Erythroblast (primary cell): Measurements from ENCODE around the gene KLK12.

Source experiments
- DNase-seq, 2 experiments: peaks; one replicate each; lab custom pipeline; 2025; lab: John Stamatoyannopoulos, UW
- GATA1 ChIP-seq: IDR thresholded peaks from 2 replicates; pipeline ENCODE4 v1.6.1; 2011; ENCODE audit warnings: low read depth, mild to moderate bottlenecking, control low read depth, low read length, moderate library complexity
- POLR2A ChIP-seq: IDR thresholded peaks from 2 replicates; pipeline ENCODE4 v1.6.1; 2011; ENCODE audit warnings: mild to moderate bottlenecking, low read length

KLK12 gene

DNA sequence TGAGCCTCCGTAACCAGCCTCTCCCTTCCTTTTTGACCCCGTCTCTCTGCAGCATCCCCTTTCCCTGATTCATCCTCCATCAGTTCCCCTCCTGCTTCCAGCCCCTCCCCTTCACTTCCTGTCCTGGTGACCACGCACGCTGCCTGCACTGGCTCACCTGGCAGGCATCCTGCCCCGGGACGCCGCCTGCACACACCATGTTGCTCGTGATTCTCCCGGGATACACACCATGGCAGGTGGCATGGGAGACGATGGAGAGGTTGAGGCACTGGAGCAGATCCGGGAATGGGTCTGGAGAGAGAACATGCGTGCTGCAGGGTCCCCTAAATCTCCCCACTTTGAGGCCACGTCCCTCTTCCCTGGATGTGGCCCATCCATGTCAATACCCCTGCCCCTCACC lies 4.2 kb downstream of the KLK12 start:
- TF ChIP-seq POLR2A (no peak), GATA1 (no peak)
- DNase-seq, result no peak

DNA sequence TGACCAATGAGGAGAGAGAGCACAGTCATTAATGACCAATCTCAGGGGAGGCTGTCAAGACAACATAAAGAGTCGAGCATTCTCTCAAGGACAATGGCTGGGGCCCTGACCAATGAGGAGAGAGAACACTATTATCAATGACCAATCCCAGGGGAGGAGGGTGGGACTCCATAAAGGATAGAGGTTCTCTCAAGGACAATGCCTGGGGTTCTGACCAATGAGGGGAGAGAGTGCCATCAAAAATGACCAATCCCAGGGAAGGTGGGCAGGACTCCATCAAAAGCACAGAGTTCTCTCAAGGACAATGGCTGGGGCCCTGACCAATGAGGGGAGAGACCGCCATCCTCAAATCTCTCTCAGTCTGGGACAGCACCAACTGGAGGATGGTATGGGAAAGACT lies 5.1 kb downstream of the KLK12 start:
- no peak for DNase-seq

DNA sequence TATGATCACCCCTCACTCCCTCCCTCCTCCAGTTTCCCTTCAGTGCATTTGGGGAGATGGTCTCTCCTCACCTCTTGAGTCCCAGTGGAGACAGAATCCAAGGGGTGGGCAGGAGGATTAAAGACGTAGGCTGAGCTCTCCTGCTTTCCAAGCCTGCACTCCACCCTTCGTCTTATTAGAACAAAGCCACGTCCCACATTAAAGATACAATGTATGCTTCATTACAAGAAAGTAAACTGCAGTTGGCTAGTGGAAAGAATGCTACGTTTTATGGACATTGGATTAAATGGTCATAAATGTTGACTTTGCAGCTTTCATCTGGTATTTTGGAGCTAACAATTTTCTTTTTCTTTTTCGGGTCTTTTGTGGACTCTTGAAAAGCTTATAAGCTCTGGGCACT lies 6.9 kb downstream of the KLK12 start:
- TF ChIP-seq POLR2A (no peak), GATA1 (no peak)
- no peak for DNase-seq

More for the DNA sequence above, 5.1 kb downstream of the KLK12 start:
- TF ChIP-seq POLR2A (no peak), GATA1 (no peak)

DNA sequence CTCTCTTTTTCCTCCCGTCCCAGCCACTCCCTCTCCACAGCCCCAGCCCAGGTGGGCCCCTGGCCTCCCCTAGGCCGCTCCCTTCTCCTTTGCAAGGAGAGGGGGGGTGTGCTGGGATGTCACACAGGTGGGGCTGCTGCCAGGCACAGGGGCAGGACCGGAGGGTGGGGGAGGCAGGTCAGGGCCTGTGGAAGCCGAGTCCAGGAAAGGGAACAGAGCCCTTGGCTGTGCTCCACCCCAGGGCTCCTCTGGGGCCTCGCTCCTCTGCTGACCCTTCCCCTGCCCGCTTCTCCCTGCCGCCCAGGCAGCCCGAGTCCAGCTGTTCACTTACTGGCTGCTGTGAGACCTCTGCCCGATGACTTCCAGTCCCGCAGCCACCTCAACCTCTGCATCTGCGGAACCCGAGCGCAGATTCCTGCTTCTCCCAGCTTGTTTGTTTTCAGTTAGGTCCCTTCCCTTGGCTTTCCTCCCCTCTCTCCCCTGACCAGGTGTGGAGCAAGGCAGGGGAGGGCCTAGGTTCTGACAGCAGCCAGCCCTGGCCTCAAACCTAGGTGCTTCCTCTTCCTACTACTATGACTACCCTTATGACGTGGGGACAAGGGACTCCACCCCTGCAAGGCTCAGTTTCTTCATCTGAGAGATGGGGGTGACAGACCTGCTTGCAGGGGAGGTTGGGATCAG lies 7.5 kb downstream of the KLK12 start:
- DNase-seq, result no peak
- TF ChIP-seq GATA1 (no peak), POLR2A (no peak)

DNA sequence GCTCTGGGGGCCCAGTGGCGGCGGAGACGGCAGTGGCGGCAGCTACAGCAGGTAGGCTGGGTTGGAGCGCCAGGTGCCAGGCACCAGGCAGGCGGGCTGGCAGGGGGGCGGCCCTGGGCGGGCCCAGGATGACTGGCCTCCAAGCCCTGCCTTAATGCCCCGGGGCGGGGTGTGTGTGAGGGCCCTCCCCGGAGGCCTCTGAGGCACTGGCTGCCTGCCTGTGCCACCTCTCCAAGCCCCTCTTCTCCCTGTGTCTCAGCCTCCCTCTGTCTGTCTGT lies 8.3 kb downstream of the KLK12 start, which contains the start of gene KLK11:
Gene KLK11, minus strand, starts transcription at position 63 of the 278 bp plus-strand sequence. CDS start 985 bp downstream, outside the sequence.
- DNase-seq, result no peak
- TF ChIP-seq GATA1, result no peak
- TF ChIP-seq POLR2A, result no peak

DNA sequence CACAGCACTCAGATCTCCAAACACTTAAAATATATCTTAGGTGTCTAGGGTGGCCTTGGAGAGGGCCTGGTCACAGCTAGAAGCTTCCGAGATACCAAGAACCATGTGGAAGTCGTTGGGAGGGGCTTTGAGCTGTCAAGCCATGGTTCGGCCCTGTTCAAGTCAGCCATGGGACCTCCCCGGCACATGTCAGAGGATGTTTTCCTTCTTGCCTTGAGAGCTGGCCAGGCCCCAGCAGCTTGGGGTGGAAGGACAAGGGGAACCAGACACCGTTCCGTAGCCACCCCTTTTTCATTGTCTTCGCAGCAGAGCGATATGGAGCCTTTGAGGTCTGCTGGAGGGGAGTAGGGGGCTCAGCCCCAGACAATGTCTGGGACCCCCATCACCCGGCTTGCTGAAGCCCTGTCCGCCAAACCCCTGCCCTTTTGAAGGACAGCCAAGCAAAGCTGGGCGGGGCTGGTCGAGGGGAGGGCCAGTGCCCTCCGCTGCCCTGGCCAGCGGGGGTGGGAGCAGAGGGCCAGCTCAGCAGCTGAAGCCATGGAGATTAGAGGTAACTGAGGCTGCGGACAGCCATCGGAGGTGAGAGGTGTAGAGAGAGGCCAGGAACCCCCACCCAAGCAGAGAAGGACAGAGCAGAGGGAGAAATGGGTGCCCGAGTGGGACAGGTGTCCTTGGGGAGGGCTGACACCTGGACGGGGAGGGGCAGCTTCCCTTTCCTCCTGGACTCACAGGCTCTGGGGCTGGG lies 8.8 kb downstream of the KLK12 start:
- DNase-seq, result no peak

DNA sequence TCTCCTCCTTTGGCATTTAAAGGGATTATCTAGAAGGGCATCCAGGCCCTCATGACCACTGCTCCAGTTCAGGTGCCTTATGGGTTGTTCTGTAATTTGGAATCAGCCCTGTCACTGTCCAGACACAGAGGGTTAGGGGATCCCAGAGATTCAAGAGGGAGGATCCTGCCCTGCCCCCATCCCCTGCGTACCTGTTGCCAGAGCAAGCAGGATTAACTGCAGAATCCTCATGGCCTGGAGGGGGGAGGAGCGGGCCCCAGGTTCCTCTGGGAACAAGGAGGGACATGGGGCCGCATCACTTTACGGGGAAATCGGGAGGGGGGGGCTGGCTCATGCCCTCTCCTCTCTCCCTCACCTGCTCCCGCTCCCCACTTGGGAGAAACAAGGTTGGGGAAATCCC lies 9.4 kb downstream of the KLK12 start:
- no peak for DNase-seq
- TF ChIP-seq POLR2A (no peak), GATA1 (no peak)

More for the DNA sequence above, 8.8 kb downstream of the KLK12 start:
- TF ChIP-seq POLR2A (no peak), GATA1 (no peak)

DNA sequence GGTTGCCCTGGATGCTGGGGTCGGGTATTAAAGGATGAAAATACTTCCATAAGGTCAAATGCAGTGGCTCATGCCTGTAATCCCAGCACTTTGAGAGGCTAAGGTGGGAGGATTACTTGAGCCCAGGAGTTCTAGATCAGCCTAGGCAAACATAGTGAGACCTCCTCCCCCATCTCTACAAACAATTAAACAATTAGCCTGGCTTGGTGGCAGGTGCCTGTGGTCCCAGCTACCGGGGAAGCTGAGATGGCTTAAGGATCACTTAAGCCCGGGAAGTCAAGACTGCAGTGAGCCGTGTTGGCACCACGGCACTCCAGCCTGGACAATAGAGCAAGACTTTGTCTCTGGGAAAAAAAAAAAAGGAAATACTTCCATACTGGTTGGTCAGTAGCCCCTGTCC lies 9.9 kb downstream of the KLK12 start:
- TF ChIP-seq GATA1, result no peak
- no peak for TF ChIP-seq POLR2A

DNA sequence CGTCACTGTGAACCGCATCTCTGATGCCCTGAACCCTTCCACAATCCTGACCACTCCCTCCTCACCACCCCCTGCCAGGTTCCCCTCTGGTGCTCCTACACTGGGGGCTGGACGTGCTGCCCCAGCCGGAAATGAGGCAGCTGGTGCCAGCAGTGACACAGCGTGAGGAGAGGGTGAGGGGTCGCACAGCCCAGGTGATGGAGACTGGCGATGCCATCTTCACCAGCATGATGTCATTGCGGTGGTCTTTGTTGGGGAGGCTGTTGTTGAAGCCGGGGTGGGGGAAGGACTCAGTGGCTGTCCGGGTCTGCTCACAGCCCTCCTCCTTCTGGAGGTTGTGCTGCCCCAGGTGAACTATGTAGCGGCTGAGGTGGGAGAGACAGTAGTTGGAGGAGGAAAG lies 10.9 kb downstream of the KLK12 start:
- TF ChIP-seq GATA1, result no peak
- no peak for TF ChIP-seq POLR2A

More for the DNA sequence above, 9.9 kb downstream of the KLK12 start:
- no peak for DNase-seq

DNA sequence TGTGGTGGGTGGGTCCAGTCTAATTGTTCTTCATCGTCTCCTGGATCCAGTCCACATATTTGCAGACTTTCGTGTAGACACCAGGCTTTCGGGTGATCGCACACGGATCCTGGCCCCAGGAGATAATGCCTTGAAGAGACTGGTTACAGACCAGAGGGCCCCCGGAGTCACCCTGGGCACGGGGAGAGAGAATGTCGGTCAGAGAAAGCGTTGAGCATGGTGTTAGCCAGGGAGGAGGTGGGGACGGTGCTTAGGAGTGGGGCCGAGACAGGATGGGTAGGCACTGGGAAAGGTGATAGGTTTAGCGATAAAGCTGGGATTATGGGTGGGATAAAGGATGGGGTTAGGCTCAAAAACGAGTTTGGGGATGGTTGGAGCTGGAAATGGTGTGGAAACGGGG lies 12.3 kb downstream of the KLK12 start:
- TF ChIP-seq GATA1 (no peak), POLR2A (no peak)
- no peak for DNase-seq

More for the DNA sequence above, 10.9 kb downstream of the KLK12 start:
- no peak for DNase-seq

DNA sequence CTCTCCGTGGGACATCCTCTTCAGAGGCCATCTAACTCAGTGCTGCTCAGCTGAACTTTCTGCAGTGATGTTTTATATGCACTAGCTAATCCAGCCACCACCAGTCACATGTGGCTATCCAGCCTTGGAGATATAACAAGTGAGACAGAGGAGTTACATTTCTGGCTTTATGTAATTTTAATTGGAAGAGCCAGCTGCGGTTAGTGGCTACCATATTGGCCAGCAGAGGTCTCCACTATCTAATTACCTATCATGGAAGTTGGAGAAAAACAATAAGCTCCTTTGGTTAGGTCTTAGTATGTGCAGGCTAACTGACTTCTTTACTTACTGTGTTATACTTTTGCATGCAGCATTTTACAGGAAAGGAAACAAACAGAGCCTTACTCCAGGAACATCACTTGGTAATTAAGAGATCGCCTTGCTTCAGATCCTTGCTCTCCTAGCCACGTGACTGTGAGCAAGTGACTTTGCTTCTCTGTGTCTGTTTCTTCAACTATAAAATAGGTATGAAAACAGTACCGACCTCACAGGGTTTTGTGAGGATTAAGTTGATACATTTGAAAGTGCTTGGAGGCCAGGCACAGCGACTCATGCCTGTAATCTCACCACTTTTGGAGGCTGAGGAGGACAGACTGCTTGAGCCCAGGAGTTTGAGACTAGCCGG lies 13.7 kb downstream of the KLK12 start:
- peak in 1 of 2 experiments; percentile 46 for DNase-seq
- TF ChIP-seq POLR2A, result no peak
- no peak for TF ChIP-seq GATA1

DNA sequence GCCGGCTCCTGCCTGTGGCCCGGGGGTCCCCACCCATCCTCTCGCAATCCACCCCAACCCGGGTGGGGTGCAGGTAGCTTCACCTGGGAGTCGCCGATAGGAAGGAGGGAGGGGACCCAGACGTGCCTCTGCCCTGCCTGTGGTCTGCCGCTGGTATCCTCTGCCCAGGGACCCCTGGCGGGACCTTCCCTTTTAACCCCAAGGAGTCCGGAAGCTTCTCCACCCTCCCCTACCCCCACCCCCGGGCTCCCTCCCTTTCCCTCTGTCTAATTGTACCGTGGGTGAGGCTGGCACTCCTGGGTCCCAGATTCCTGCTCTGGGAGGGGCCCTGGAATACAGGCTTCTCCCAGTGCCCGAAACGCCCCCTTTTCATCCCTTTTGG lies 15.3 kb downstream of the KLK12 start, which contains the start of gene KLK10:
Gene KLK10, minus strand, starts transcription at position 166 of the 382 bp plus-strand sequence. CDS start 579 bp downstream, outside the sequence.
- no peak for DNase-seq
- TF ChIP-seq POLR2A (no peak), GATA1 (no peak)

DNA sequence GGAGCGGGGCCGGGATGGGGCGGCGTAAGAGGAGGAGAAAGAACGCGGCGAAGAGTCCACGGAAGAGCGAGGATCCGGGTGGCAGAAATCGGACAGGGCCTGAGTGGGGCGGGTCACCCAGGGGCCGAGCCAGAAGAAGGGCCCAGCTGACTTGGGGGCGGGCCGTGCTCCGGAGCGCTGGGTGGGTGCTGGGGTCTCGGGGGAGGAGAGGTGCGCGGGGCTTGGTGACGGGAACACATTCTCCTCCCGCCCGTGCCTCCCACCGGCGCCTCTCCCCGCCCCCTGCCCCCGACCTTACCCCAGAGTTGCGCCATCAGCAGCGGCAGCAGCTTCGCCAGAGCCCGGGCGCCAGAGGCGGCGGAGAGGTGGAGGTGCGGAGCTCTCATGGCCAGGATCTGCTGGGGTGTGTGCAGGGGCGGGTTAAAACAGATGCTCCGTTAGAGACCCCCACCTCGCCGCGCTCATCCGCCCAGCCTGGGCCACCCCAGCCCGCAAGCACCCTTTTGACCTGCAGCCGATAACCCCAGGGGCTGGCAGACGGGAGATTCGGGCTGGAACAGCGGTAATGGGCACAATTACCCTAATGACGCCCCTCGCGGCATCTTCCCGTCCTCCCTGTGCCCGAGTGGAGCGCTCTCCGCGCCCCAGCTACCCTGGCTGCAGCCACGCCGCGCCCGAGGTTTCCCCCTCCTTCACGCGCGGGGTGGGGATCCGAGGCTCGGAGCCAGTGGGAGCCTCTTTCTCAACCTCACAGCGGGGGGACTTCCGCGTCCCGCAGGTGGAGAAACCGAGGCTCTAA lies 15.9 kb downstream of the KLK12 start:
- TF ChIP-seq GATA1 (no peak), POLR2A (no peak)
- no peak for DNase-seq
